Psoas muscle (tissue), 8 donors: ENCODE measurements around the gene LIPT1. TPM values are rescaled to one million over a fixed set of nuclear protein-coding genes. Genes with fewer than 3 reads are reported as not detected.
A peak's percentile ranks its signal among the peaks of the same experiment; 100 is the strongest.

ENCODE experiments used
- ATAC-seq, 4 donors: fragments of 200-7000 bp; cut with Tn5 transposase; one replicate each; pipeline ENCODE4 v1.9.1; 2020; ENCODE audit warnings: moderate library complexity in 3 of 4, mild to moderate bottlenecking in 2 of 4
- DNase-seq, 2 donors: peaks; one replicate each; pipeline ENCODE4 v3.0.0-alpha.2; 2020
- H3K27ac ChIP-seq: fragments of 200-600 bp; one replicate; pipeline ENCODE4 v1.8.0; 2022
- H3K27me3 ChIP-seq, 3 donors: fragments of 200-600 bp in 1 of 3; one replicate each; pipeline versions ENCODE4 v1.6.1 to v1.8.0; 2013 to 2022; ENCODE audit warnings: low read length in 2 of 3, mild to moderate bottlenecking in 2 of 3, moderate library complexity in 1 of 3; ENCODE audit not compliant: insufficient read depth in 3 of 3
- H3K36me3 ChIP-seq, 2 donors: fragments of 200-600 bp in 1 of 2; one replicate each; pipeline versions ENCODE4 v1.6.1 to v1.8.0; 2013 to 2022; ENCODE audit warnings: low read depth in 1 of 2, mild to moderate bottlenecking in 1 of 2, moderate library complexity in 1 of 2; ENCODE audit not compliant: insufficient read depth in 1 of 2
- H3K4me1 ChIP-seq: fragments of 200-600 bp; one replicate; pipeline ENCODE4 v1.8.0; 2022
- H3K4me3 ChIP-seq: fragments of 200-600 bp; one replicate; pipeline ENCODE4 v1.8.0; 2022; ENCODE audit warnings: mild to moderate bottlenecking
- H3K9me3 ChIP-seq: fragments of 200-600 bp; one replicate; pipeline ENCODE4 v1.8.0; 2022
- CTCF ChIP-seq: fragments of 200-600 bp; IDR thresholded peaks from one replicate; pipeline ENCODE4 v1.8.0; 2022; ENCODE audit warnings: antibody characterized with exemption
- WGBS, 3 donors: extraction: QIAGEN DNeasy Blood & Tissue Kit; methylation state at CpG; one replicate each; pipeline versions ENCODE4 v1.1.6 to v1.1.7; 2013; 5-methylcytosine and 5-hydroxymethylcytosine counted together
- intact Hi-C, 2 donors: fragments of 100-400 bp; cut with DNase I; formaldehyde crosslinking; loops; one replicate each; pipeline versions ENCODE4 v1.11.0 to v1.14.2; 2022
- polyA plus RNA-seq, 3 donors: library from polyadenylated mRNA; stranded (reverse); fragments of 200-250 nt; gene quantifications; one replicate each; pipeline ENCODE4 v1.2.3, GENCODE V29; 2013
- total RNA-seq, 4 donors: library from RNA; stranded (reverse); fragmentation: NEBNext Ultra II Directional in 2 of 4; extraction: Animal tissue kit (Norgen Biotek cat#: 25700) in 2 of 4; gene quantifications; one replicate each; pipeline versions ENCODE4 v1.2.1 to v1.2.4, GENCODE V29; 2021 to 2023
- donor health status: healthy with polysubstance abuse.
- donor health status: DM: no; HTN: no; CAD: no; lungs with moderate emphysema.
- donor health status: Bipolar disorder and iron deficiency.
- donor health status: healthy.
- donor health status: DM: yes; HTN: yes; CAD: no.
- donor health status: DM: no; HTN: no; CAD: no.
- donor health status: DM: no; HTN: no; CAD: no.
- donor health status: DM: yes; HTN: yes; CAD: no.

LIPT1 gene
- total and polyA plus RNA-seq, 7 donors = 6.7 to 11.3 (median 8.9) TPM

- intact Hi-C loops = loop anchor here in 1 of 2 donors (10.0 kb wide), 1 partner anchor 159 kb away; no protein-coding TSS in a partner anchor
- TF ChIP-seq CTCF = no peak
- Histone ChIP-seq H3K4me1 (no peaks in the 10 kb centered on the region), H3K27ac (no peak overlapping the region), H3K9me3 (no peaks in the 10 kb centered on the region), H3K36me3 (peaks cover 3 to 89% of the 10 kb centered on the region in 2 donors), H3K27me3 (no peaks in the 10 kb centered on the region), H3K4me3 (no peak overlapping the region)
- WGBS, 3 donors = 68 to 91% (median 74%) methylated on average over 5 of the region's 5 CpGs
- DNase-seq (no peak), ATAC-seq (no peak)
Observed at GRCh38 chr2:99166218-99166617, 11.5 kb downstream of the LIPT1 start.

- peaks cover 3 to 89% of the 10 kb centered on the region in 2 donors for H3K36me3 ChIP-seq
- no peaks in the 10 kb centered on the region for H3K9me3 ChIP-seq
- no peak for TF ChIP-seq CTCF
- no peak overlapping the region for H3K4me3 ChIP-seq
- ATAC-seq (no peak), DNase-seq (no peak)
- 73 to 94% (median 92%) methylated on average over 1 of the region's 1 CpG for WGBS, 3 donors
- H3K27ac ChIP-seq = no peak overlapping the region
- intact Hi-C loops = loop anchor here in 1 of 2 donors (10.0 kb wide), 1 partner anchor 155 kb away; no protein-coding TSS in a partner anchor
- H3K27me3 ChIP-seq = no peaks in the 10 kb centered on the region
- no peaks in the 10 kb centered on the region for H3K4me1 ChIP-seq
Observed at GRCh38 chr2:99169534-99169933, 14.8 kb downstream of the LIPT1 start.

- H3K4me1 ChIP-seq = no peaks in the 10 kb centered on the region
- H3K9me3 ChIP-seq = no peaks in the 10 kb centered on the region
- ATAC-seq = no peak
- H3K27me3 ChIP-seq = no peaks in the 10 kb centered on the region
- 94 to 97% (median 96%) methylated on average over 8 of the region's 8 CpGs for WGBS, 3 donors
- peaks cover 3 to 72% of the 10 kb centered on the region in 2 donors for H3K36me3 ChIP-seq
- intact Hi-C loops = no loop called here
- no peak overlapping the region for H3K27ac ChIP-seq
- no peak overlapping the region for H3K4me3 ChIP-seq
- TF ChIP-seq CTCF = no peak
- DNase-seq = no peak
Observed at GRCh38 chr2:99171377-99172140, 16.8 kb downstream of the LIPT1 start.

- no peaks in the 10 kb centered on the region for H3K27me3 ChIP-seq
- ATAC-seq (peak; percentile 96 to 98 (median 98)), DNase-seq (peak; percentile 89 to 93)
- H3K4me1 ChIP-seq = peaks cover 31% of the 10 kb centered on the region
- H3K27ac ChIP-seq = peak within 1 kb of the TSS; percentile 71
- H3K4me3 ChIP-seq = peak within 1 kb of the TSS; percentile 88
- WGBS, 3 donors = 0 to 1% (median 0%) methylated on average over 39 of the region's 39 CpGs
- peaks cover 0 to 3% of the 10 kb centered on the region in 2 donors for H3K36me3 ChIP-seq
- H3K9me3 ChIP-seq = no peaks in the 10 kb centered on the region
- intact Hi-C loops = loop anchor here (2.0 to 10.0 kb wide), 2 partner anchors 154 to 156 kb away; partner anchors contain the start of genes EIF5B (in 2 of the 2) and TXNDC9 (in 2 of the 2)
- TF ChIP-seq CTCF = no peak
Observed at GRCh38 chr2:99180755-99181623, 26.2 kb downstream of the LIPT1 start, which contains the start of the genes MITD1 and MRPL30. Gene MITD1 (minus strand): TSS chr2:99181058. CDS start chr2:99180981, 77 bp downstream. Gene MRPL30 (plus strand): TSS chr2:99181184. CDS start chr2:99186204, 5,020 bp downstream.
